ENCODE measurements around the gene TM4SF18.

The TM4SF18 gene

GRCh38 chr3:149375501-149376196, 42.2 kb upstream of the TM4SF18 start:
- H3K9me3 ChIP-seq (ENCODE audit: control insufficient read depth, low read length) = no peaks in the 10 kb centered on the region
- H3K27ac ChIP-seq (ENCODE audit: low read depth, low read length, severe bottlenecking) = no peak overlapping the region
- H3K4me1 ChIP-seq (ENCODE audit: control insufficient read depth, insufficient read depth, low read length, poor library complexity, severe bottlenecking) = peaks cover 28% of the 10 kb centered on the region
- H3K4me3 ChIP-seq (ENCODE audit: extremely low read depth, insufficient read depth, low read length, poor library complexity, severe bottlenecking) = peak overlapping the region; percentile 38
- peaks cover 26% of the 10 kb centered on the region for H3K36me3 ChIP-seq (ENCODE audit: control insufficient read depth, insufficient read depth, low read length)
- WGBS, 2 experiments (ENCODE audit: insufficient coverage in 2 of 2) = 95 to 100% methylated on average over 2 of the region's 4 CpGs

GRCh38 chr3:149374793-149375500, 41.5 kb upstream of the TM4SF18 start:
- Histone ChIP-seq H3K4me1 (ENCODE audit: control insufficient read depth, insufficient read depth, low read length, poor library complexity, severe bottlenecking) (peaks cover 33% of the 10 kb centered on the region), H3K27ac (ENCODE audit: low read depth, low read length, severe bottlenecking) (no peak overlapping the region), H3K4me3 (ENCODE audit: extremely low read depth, insufficient read depth, low read length, poor library complexity, severe bottlenecking) (peak overlapping the region; percentile 38), H3K36me3 (ENCODE audit: control insufficient read depth, insufficient read depth, low read length) (peaks cover 26% of the 10 kb centered on the region), H3K9me3 (ENCODE audit: control insufficient read depth, low read length) (no peaks in the 10 kb centered on the region)
- WGBS, 2 experiments (ENCODE audit: insufficient coverage in 2 of 2) = 94 to 100% methylated on average over 2 of the region's 3 CpGs

- H3K36me3 ChIP-seq (ENCODE audit: control insufficient read depth, insufficient read depth, low read length) = peaks cover 26% of the 10 kb centered on the region
- no peak overlapping the region for H3K4me3 ChIP-seq (ENCODE audit: extremely low read depth, insufficient read depth, low read length, poor library complexity, severe bottlenecking)
Measured at GRCh38 chr3:149374391-149374790, 41.0 kb upstream of the TM4SF18 start.

GRCh38 chr3:149373235-149374125, 40.0 kb upstream of the TM4SF18 start:
- H3K27ac ChIP-seq (ENCODE audit: low read depth, low read length, severe bottlenecking) = peak overlapping the region; percentile 5
- H3K4me1 ChIP-seq (ENCODE audit: control insufficient read depth, insufficient read depth, low read length, poor library complexity, severe bottlenecking) = peaks cover 35% of the 10 kb centered on the region
- WGBS, 2 experiments (ENCODE audit: insufficient coverage in 2 of 2) = no CpG with 5 or more reads among the region's 2 CpGs
- peaks cover 26% of the 10 kb centered on the region for H3K36me3 ChIP-seq (ENCODE audit: control insufficient read depth, insufficient read depth, low read length)
- no peaks in the 10 kb centered on the region for H3K9me3 ChIP-seq (ENCODE audit: control insufficient read depth, low read length)
- H3K4me3 ChIP-seq (ENCODE audit: extremely low read depth, insufficient read depth, low read length, poor library complexity, severe bottlenecking) = no peak overlapping the region

More at GRCh38 chr3:149374391-149374790, 41.0 kb upstream of the TM4SF18 start:
- Histone ChIP-seq H3K4me1 (ENCODE audit: control insufficient read depth, insufficient read depth, low read length, poor library complexity, severe bottlenecking) (peaks cover 33% of the 10 kb centered on the region), H3K9me3 (ENCODE audit: control insufficient read depth, low read length) (no peaks in the 10 kb centered on the region), H3K27ac (ENCODE audit: low read depth, low read length, severe bottlenecking) (no peak overlapping the region)
- no CpG with 5 or more reads among the region's 1 CpG for WGBS, 2 experiments (ENCODE audit: insufficient coverage in 2 of 2)

- no CpG with 5 or more reads among the region's 2 CpGs for WGBS, 2 experiments (ENCODE audit: insufficient coverage in 2 of 2)
- Histone ChIP-seq H3K27ac (ENCODE audit: low read depth, low read length, severe bottlenecking) (peak overlapping the region; percentile 55), H3K4me3 (ENCODE audit: extremely low read depth, insufficient read depth, low read length, poor library complexity, severe bottlenecking) (no peak overlapping the region), H3K36me3 (ENCODE audit: control insufficient read depth, insufficient read depth, low read length) (peaks cover 26% of the 10 kb centered on the region), H3K9me3 (ENCODE audit: control insufficient read depth, low read length) (no peaks in the 10 kb centered on the region), H3K4me1 (ENCODE audit: control insufficient read depth, insufficient read depth, low read length, poor library complexity, severe bottlenecking) (peaks cover 28% of the 10 kb centered on the region)
Measured at GRCh38 chr3:149371723-149372114, 38.3 kb upstream of the TM4SF18 start.

- no peaks in the 10 kb centered on the region for H3K9me3 ChIP-seq (ENCODE audit: control insufficient read depth, low read length)
- peaks cover 29% of the 10 kb centered on the region for H3K4me1 ChIP-seq (ENCODE audit: control insufficient read depth, insufficient read depth, low read length, poor library complexity, severe bottlenecking)
- WGBS, 2 experiments (ENCODE audit: insufficient coverage in 2 of 2) = 83 to 86% methylated on average over 4 to 6 of the region's 7 CpGs
- H3K27ac ChIP-seq (ENCODE audit: low read depth, low read length, severe bottlenecking) = peak overlapping the region; percentile 55
- H3K36me3 ChIP-seq (ENCODE audit: control insufficient read depth, insufficient read depth, low read length) = peaks cover 26% of the 10 kb centered on the region
- no peak overlapping the region for H3K4me3 ChIP-seq (ENCODE audit: extremely low read depth, insufficient read depth, low read length, poor library complexity, severe bottlenecking)
Measured at GRCh38 chr3:149371001-149371722, 37.7 kb upstream of the TM4SF18 start.

- Histone ChIP-seq H3K27ac (ENCODE audit: low read depth, low read length, severe bottlenecking) (peak overlapping the region; percentile 39), H3K9me3 (ENCODE audit: control insufficient read depth, low read length) (no peaks in the 10 kb centered on the region), H3K36me3 (ENCODE audit: control insufficient read depth, insufficient read depth, low read length) (peaks cover 24% of the 10 kb centered on the region), H3K4me1 (ENCODE audit: control insufficient read depth, insufficient read depth, low read length, poor library complexity, severe bottlenecking) (peaks cover 29% of the 10 kb centered on the region), H3K4me3 (ENCODE audit: extremely low read depth, insufficient read depth, low read length, poor library complexity, severe bottlenecking) (no peak overlapping the region)
- WGBS, 2 experiments (ENCODE audit: insufficient coverage in 2 of 2) = 43% methylated on average over 1 of the region's 3 CpGs; no CpG with 5 or more reads in 1 of the 2 experiments
Measured at GRCh38 chr3:149369991-149370866, 36.8 kb upstream of the TM4SF18 start.

- H3K27ac ChIP-seq (ENCODE audit: low read depth, low read length, severe bottlenecking) = peak overlapping the region; percentile 39
- no peaks in the 10 kb centered on the region for H3K9me3 ChIP-seq (ENCODE audit: control insufficient read depth, low read length)
- 80% methylated on average over 1 of the region's 6 CpGs; no CpG with 5 or more reads in 1 of the 2 experiments for WGBS, 2 experiments (ENCODE audit: insufficient coverage in 2 of 2)
- H3K36me3 ChIP-seq (ENCODE audit: control insufficient read depth, insufficient read depth, low read length) = peaks cover 12% of the 10 kb centered on the region
- H3K4me1 ChIP-seq (ENCODE audit: control insufficient read depth, insufficient read depth, low read length, poor library complexity, severe bottlenecking) = peaks cover 29% of the 10 kb centered on the region
- H3K4me3 ChIP-seq (ENCODE audit: extremely low read depth, insufficient read depth, low read length, poor library complexity, severe bottlenecking) = no peak overlapping the region
Measured at GRCh38 chr3:149368674-149369497, 35.5 kb upstream of the TM4SF18 start.

- H3K36me3 ChIP-seq (ENCODE audit: control insufficient read depth, insufficient read depth, low read length) = peaks cover 12% of the 10 kb centered on the region
- 100% methylated on average over 1 to 2 of the region's 6 CpGs for WGBS, 2 experiments (ENCODE audit: insufficient coverage in 2 of 2)
- no peaks in the 10 kb centered on the region for H3K9me3 ChIP-seq (ENCODE audit: control insufficient read depth, low read length)
- H3K4me1 ChIP-seq (ENCODE audit: control insufficient read depth, insufficient read depth, low read length, poor library complexity, severe bottlenecking) = peaks cover 29% of the 10 kb centered on the region
- H3K27ac ChIP-seq (ENCODE audit: low read depth, low read length, severe bottlenecking) = peak overlapping the region; percentile 39
- no peak overlapping the region for H3K4me3 ChIP-seq (ENCODE audit: extremely low read depth, insufficient read depth, low read length, poor library complexity, severe bottlenecking)
Measured at GRCh38 chr3:149368201-149368673, 34.8 kb upstream of the TM4SF18 start.

Measured in mesodermal cell (in vitro differentiated cells).